Chondrocyte (in vitro differentiated cells): ENCODE results near the gene SUPT7L. TPM values are rescaled to one million over a fixed set of nuclear protein-coding genes. Genes with fewer than 3 reads are reported as not detected.

Experiments used
- DNase-seq: peaks from one replicate; pipeline ENCODE4 v3.0.0; 2021; ENCODE audit warnings: mixed read lengths, low spot score
- H3K27ac Mint-ChIP-seq: one replicate; pipeline ENCODE4 v1.8.0; 2021; ENCODE audit warnings: mild to moderate bottlenecking, moderate library complexity, mixed read lengths; ENCODE audit not compliant: unreplicated experiment
- H3K27me3 Mint-ChIP-seq: 2 replicates; pipeline ENCODE4 v1.8.0; 2021; ENCODE audit warnings: low read depth, mixed read lengths
- H3K36me3 Mint-ChIP-seq: 2 replicates; pipeline ENCODE4 v1.8.0; 2021; ENCODE audit warnings: low read depth, mixed read lengths
- H3K4me1 Mint-ChIP-seq: 2 replicates; pipeline ENCODE4 v1.8.0; 2021; ENCODE audit warnings: low read depth, mild to moderate bottlenecking, mixed read lengths
- H3K4me3 Mint-ChIP-seq: one replicate; pipeline ENCODE4 v1.8.0; 2021; ENCODE audit warnings: mild to moderate bottlenecking, moderate library complexity, mixed read lengths; ENCODE audit not compliant: unreplicated experiment
- H3K9me3 Mint-ChIP-seq: 2 replicates; pipeline ENCODE4 v1.8.0; 2021; ENCODE audit warnings: low read depth, mixed read lengths
- CTCF ChIP-seq: fragments of 200-600 bp; sonication (generic); IDR thresholded peaks from 2 replicates; pipeline ENCODE4 v1.5.0; 2021; ENCODE audit warnings: antibody characterized with exemption, mild to moderate bottlenecking, moderate library complexity
- total RNA-seq: library from RNA; stranded (reverse); gene quantifications from 3 replicates; pipeline ENCODE4 v1.2.1, GENCODE V29; 2021

SUPT7L gene
- total RNA-seq, 1 donor from 2014 or later = 30.7 TPM

GRCh38 chr2:27707462-27708256 lies 44.2 kb upstream of the SUPT7L start:
- no peaks in the 10 kb centered on the region for H3K36me3 Mint-ChIP-seq
- no peak for DNase-seq
- no peak for TF ChIP-seq CTCF
- peak overlapping the region; percentile 49 for H3K27ac Mint-ChIP-seq
- H3K27me3 Mint-ChIP-seq = no peaks in the 10 kb centered on the region
- peaks cover 68% of the 10 kb centered on the region for H3K4me1 Mint-ChIP-seq
- H3K9me3 Mint-ChIP-seq = no peaks in the 10 kb centered on the region
- no peak overlapping the region for H3K4me3 Mint-ChIP-seq

DNA sequence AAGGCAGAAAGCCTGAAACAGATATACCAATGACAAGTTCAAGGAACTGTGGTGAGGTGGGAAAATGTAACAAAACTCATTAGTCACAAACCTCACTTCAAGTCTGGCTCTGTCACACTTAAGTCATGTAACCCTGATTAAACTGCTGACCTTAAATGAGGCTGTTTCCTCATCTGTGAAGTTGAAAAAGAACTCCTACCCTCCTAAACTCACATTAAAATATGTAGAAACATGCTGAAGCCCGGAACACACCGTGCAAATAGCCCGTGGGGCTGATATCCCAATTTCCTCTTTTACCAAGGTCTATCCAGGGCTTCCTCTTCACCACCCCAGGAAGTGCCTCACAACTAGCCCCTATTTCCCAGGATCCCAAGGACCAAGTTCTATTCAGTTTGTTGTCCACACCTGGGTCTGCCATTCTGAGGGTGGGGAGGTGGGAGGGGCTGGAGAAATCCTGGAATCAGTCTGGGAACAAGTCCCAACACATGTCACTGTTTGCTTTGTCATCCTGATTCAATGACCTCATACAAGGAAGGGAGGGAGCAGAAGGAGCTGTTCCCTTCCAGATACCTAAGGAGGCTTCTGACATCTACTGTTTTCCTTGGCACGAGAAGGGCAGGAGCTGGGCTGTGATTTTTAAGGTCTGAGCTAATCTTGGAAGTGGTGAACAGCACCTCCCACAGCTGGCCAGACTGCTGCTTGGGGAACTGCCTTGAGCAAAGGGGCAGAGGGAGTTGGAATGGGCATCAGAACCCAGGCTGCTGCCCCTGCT lies 42.6 kb upstream of the SUPT7L start:
- H3K9me3 Mint-ChIP-seq = no peaks in the 10 kb centered on the region
- TF ChIP-seq CTCF = no peak
- H3K27me3 Mint-ChIP-seq = no peaks in the 10 kb centered on the region
- H3K4me3 Mint-ChIP-seq = peak overlapping the region; percentile 19
- H3K36me3 Mint-ChIP-seq = no peaks in the 10 kb centered on the region
- DNase-seq = no peak
- H3K27ac Mint-ChIP-seq = peak overlapping the region; percentile 98
- H3K4me1 Mint-ChIP-seq = peaks cover 83% of the 10 kb centered on the region

DNA sequence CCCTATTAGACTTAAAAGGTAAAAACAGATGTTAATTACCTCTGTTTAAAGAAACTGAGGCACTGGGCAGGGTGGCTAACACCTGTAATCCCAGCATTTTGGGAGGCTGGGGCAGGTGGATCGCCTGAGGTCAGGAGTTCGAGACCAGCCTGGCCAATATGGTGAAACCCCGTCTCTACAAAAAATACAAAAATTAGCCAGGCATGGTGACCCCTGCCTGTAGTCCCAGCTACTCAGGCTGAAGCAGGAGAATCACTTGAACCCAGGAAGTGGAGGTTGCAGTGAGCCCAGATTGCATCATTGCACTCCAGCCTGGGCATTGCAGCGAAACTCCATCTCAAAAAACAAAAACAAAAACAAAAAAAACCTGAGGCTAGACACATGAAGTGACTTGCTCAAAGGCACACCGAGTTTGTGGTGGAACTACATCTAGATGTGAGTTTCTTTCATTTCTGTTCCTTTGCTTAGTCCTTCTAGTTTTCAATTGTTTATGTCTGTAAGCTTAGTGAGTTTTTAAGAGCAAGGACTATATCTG lies 41.0 kb upstream of the SUPT7L start:
- Mint-ChIP-seq H3K4me1 (peaks cover 84% of the 10 kb centered on the region), H3K9me3 (no peaks in the 10 kb centered on the region), H3K27ac (peak overlapping the region; percentile 72), H3K36me3 (no peaks in the 10 kb centered on the region), H3K27me3 (no peaks in the 10 kb centered on the region), H3K4me3 (no peak overlapping the region)
- no peak for DNase-seq
- no peak for TF ChIP-seq CTCF

- Mint-ChIP-seq H3K9me3 (no peaks in the 10 kb centered on the region), H3K4me1 (peaks cover 80% of the 10 kb centered on the region), H3K36me3 (no peaks in the 10 kb centered on the region)
Observed at GRCh38 chr2:27703638-27704341, 40.4 kb upstream of the SUPT7L start.

More at GRCh38 chr2:27703638-27704341, 40.4 kb upstream of the SUPT7L start:
- no peak for DNase-seq
- H3K27ac Mint-ChIP-seq = peak overlapping the region; percentile 72
- no peaks in the 10 kb centered on the region for H3K27me3 Mint-ChIP-seq
- H3K4me3 Mint-ChIP-seq = no peak overlapping the region
- peak; percentile 97 for TF ChIP-seq CTCF
